ENCODE measurements around the gene CC2D1A. TPM values are rescaled to one million over a fixed set of nuclear protein-coding genes. Genes with fewer than 3 reads are reported as not detected.

CC2D1A gene
- total and polyA plus RNA-seq, 2 experiments from 2014 or later, result 23.1 to 39.7 TPM

DNA sequence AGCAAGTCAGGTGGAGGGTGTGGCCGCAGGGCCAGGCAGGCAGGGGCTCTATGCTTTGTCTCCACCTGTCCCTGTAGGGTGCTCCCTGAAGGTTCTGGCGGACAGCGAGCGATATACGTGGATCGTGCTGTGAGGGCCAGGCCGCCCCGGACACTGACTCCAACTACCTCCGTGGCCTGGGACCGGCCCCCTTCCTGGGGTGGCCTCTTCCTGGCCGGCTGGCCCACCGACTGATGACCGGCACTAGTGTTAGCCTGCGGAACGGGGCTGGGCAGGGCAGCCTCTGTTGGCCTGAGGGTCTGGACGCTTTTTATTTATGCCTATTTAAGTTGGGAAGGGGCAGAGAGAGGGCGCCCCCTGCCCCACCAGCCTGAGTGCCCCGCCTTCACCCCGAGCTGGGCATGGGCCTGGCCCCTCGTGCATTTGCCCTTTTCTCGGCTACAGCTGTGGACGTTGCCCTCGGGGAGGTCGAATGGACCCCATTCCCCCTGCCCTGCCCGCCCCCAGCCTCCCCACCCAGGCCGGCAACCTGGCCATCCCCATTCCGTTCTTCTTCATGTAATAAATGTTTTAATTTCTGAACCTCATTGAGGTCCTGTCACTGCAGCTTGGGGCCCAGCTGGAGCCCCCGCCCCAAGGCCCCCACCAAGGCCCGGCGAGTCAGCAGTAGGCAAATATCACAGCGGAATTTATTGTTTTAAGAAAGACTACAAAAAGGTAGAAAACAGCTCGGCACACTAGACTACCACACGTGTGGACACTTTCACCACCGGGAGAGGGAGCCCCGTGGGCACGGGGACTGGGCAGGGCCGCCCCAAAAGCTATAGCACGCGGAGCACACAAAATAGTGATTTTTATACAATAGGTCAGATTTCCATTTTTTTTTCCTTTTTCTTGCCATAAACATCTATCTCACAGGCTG, 55.1 kb downstream of the CC2D1A start:
- Histone ChIP-seq H2AFZ (no peak overlapping the region), H3F3A (replicated peaks; ENCODE audit: low read depth) (0 out of 2 replicates have a peak, but pooled peaks cover 10% of the 10 kb centered on the region), H3K27ac (ENCODE audit: low read depth) (no peak overlapping the region; the same call in 1 of the 2 replicates), H3K36me3 (ENCODE audit: insufficient read depth) (peaks cover 6% of the 10 kb centered on the region; the same call in 1 of the 2 replicates), H3K9me2 (ENCODE audit: insufficient read depth) (no peaks in the 10 kb centered on the region), H3K79me2 (replicated peaks; ENCODE audit: insufficient read depth) (no peaks in the 10 kb centered on the region), H4K20me1 (replicated peaks; ENCODE audit: insufficient read depth) (peaks cover 13% of the 10 kb centered on the region; the same call in 1 of the 2 replicates), H3K27me3 (ENCODE audit: insufficient read depth) (peaks cover 11% of the 10 kb centered on the region), H3K4me3 (peak overlapping the region; percentile 82), H3K4me2 (peak overlapping the region; percentile 96), H3K4me1 (ENCODE audit: insufficient read depth) (no peaks in the 10 kb centered on the region; the same call in 1 of the 2 replicates)
- Mint-ChIP-seq H3K27me3 (ENCODE audit: insufficient read depth, low read depth, poor library complexity) (peaks cover 26% of the 10 kb centered on the region), H3K9me3 (no peaks in the 10 kb centered on the region), H3K27ac (no peak overlapping the region), H3K4me3 (peak overlapping the region; percentile 63), H3K36me3 (ENCODE audit: low read depth) (peaks cover 45% of the 10 kb centered on the region), H3K4me1 (peaks cover 5% of the 10 kb centered on the region)
- TF ChIP-seq NANOG (IDR thresholded peaks at IDR 0.05; ENCODE audit: borderline replicate concordance) (no peak), REST (IDR thresholded peaks at IDR 0.05; ENCODE audit: unreplicated experiment) (no peak), CREB1 (CRISPR knock-in tag; IDR thresholded peaks at IDR 0.05; ENCODE audit: low read depth) (no peak), ZNF331 (CRISPR knock-in tag; IDR thresholded peaks at IDR 0.05; ENCODE audit: low read depth) (no peak), POLR2AphosphoS5 (IDR thresholded peaks at IDR 0.05; ENCODE audit: low read depth) (no peak)
- TF ChIP-seq, protein P1, sequence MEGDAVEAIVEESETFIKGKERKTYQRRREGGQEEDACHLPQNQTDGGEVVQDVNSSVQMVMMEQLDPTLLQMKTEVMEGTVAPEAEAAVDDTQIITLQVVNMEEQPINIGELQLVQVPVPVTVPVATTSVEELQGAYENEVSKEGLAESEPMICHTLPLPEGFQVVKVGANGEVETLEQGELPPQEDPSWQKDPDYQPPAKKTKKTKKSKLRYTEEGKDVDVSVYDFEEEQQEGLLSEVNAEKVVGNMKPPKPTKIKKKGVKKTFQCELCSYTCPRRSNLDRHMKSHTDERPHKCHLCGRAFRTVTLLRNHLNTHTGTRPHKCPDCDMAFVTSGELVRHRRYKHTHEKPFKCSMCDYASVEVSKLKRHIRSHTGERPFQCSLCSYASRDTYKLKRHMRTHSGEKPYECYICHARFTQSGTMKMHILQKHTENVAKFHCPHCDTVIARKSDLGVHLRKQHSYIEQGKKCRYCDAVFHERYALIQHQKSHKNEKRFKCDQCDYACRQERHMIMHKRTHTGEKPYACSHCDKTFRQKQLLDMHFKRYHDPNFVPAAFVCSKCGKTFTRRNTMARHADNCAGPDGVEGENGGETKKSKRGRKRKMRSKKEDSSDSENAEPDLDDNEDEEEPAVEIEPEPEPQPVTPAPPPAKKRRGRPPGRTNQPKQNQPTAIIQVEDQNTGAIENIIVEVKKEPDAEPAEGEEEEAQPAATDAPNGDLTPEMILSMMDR (conservative IDR thresholded peaks at IDR 0.05; ENCODE audit: low read depth in 2 of 2), result peak; percentile 37
- TF ChIP-seq, protein P2, sequence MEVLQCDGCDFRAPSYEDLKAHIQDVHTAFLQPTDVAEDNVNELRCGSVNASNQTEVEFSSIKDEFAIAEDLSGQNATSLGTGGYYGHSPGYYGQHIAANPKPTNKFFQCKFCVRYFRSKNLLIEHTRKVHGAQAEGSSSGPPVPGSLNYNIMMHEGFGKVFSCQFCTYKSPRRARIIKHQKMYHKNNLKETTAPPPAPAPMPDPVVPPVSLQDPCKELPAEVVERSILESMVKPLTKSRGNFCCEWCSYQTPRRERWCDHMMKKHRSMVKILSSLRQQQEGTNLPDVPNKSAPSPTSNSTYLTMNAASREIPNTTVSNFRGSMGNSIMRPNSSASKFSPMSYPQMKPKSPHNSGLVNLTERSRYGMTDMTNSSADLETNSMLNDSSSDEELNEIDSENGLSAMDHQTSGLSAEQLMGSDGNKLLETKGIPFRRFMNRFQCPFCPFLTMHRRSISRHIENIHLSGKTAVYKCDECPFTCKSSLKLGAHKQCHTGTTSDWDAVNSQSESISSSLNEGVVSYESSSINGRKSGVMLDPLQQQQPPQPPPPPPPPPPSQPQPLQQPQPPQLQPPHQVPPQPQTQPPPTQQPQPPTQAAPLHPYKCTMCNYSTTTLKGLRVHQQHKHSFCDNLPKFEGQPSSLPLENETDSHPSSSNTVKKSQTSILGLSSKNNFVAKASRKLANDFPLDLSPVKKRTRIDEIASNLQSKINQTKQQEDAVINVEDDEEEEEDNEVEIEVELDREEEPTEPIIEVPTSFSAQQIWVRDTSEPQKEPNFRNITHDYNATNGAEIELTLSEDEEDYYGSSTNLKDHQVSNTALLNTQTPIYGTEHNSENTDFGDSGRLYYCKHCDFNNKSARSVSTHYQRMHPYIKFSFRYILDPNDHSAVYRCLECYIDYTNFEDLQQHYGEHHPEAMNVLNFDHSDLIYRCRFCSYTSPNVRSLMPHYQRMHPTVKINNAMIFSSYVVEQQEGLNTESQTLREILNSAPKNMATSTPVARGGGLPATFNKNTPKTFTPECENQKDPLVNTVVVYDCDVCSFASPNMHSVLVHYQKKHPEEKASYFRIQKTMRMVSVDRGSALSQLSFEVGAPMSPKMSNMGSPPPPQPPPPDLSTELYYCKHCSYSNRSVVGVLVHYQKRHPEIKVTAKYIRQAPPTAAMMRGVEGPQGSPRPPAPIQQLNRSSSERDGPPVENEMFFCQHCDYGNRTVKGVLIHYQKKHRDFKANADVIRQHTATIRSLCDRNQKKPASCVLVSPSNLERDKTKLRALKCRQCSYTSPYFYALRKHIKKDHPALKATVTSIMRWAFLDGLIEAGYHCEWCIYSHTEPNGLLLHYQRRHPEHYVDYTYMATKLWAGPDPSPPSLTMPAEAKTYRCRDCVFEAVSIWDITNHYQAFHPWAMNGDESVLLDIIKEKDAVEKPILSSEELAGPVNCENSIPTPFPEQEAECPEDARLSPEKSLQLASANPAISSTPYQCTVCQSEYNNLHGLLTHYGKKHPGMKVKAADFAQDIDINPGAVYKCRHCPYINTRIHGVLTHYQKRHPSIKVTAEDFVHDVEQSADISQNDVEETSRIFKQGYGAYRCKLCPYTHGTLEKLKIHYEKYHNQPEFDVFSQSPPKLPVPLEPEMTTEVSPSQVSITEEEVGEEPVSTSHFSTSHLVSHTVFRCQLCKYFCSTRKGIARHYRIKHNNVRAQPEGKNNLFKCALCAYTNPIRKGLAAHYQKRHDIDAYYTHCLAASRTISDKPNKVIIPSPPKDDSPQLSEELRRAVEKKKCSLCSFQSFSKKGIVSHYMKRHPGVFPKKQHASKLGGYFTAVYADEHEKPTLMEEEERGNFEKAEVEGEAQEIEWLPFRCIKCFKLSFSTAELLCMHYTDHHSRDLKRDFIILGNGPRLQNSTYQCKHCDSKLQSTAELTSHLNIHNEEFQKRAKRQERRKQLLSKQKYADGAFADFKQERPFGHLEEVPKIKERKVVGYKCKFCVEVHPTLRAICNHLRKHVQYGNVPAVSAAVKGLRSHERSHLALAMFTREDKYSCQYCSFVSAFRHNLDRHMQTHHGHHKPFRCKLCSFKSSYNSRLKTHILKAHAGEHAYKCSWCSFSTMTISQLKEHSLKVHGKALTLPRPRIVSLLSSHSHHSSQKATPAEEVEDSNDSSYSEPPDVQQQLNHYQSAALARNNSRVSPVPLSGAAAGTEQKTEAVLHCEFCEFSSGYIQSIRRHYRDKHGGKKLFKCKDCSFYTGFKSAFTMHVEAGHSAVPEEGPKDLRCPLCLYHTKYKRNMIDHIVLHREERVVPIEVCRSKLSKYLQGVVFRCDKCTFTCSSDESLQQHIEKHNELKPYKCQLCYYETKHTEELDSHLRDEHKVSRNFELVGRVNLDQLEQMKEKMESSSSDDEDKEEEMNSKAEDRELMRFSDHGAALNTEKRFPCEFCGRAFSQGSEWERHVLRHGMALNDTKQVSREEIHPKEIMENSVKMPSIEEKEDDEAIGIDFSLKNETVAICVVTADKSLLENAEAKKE (CRISPR knock-in tag; IDR thresholded peaks at IDR 0.05), result no peak
- DNase-seq (ENCODE audit: low spot score), result no peak
- no peak for ATAC-seq
